Astrocyte (in vitro differentiated cells and primary cell): ENCODE results near the gene DENND2A. TPM values are rescaled to one million over a fixed set of nuclear protein-coding genes. Genes with fewer than 3 reads are reported as not detected.

Experiments
- DNase-seq: peaks from one replicate; pipeline ENCODE4 v3.0.0-alpha.2; 2010; ENCODE audit warnings: low read depth
- FAIRE-seq: peaks from 2 replicates; lab custom pipeline; 2011; peaks lifted over from hg19 to GRCh38; lab: Jason Lieb, UNC
- H2AFZ ChIP-seq: 2 replicates; pipeline ENCODE4 v1.6.0; 2012; ENCODE audit warnings: low read depth, low read length, inconsistent platforms
- H3K27ac ChIP-seq: 2 replicates; pipeline ENCODE4 v1.5.1; 2011; ENCODE audit warnings: low read depth, low read length, inconsistent platforms
- H3K27me3 ChIP-seq: 2 replicates; pipeline ENCODE4 v1.6.0; 2011; ENCODE audit warnings: low read length, inconsistent platforms; ENCODE audit not compliant: insufficient read depth
- H3K36me3 ChIP-seq: 2 replicates; pipeline ENCODE4 v1.5.1; 2011; ENCODE audit warnings: low read length, inconsistent platforms; ENCODE audit not compliant: insufficient read depth
- H3K4me1 ChIP-seq: 2 replicates; pipeline ENCODE4 v1.5.1; 2011; ENCODE audit warnings: low read length, inconsistent platforms; ENCODE audit not compliant: insufficient read depth
- H3K4me2 ChIP-seq: 2 replicates; pipeline ENCODE4 v1.6.0; 2012; ENCODE audit warnings: low read length, inconsistent platforms
- H3K4me3 ChIP-seq: 2 replicates; pipeline ENCODE4 v1.5.1; 2011; ENCODE audit warnings: low read depth, mild to moderate bottlenecking, low read length, inconsistent platforms; ENCODE audit not compliant: insufficient read depth
- H3K79me2 ChIP-seq: 2 replicates; pipeline ENCODE4 v1.6.0; 2012; ENCODE audit warnings: mild to moderate bottlenecking, low read length, inconsistent platforms; ENCODE audit not compliant: insufficient read depth
- H3K9ac ChIP-seq: 2 replicates; pipeline ENCODE4 v1.6.0; 2012; ENCODE audit warnings: mild to moderate bottlenecking, low read length, inconsistent platforms
- H3K9me3 ChIP-seq: 2 replicates; pipeline ENCODE4 v1.5.1; 2012; ENCODE audit warnings: low read depth, mild to moderate bottlenecking, low read length, inconsistent platforms; ENCODE audit not compliant: insufficient read depth
- H4K20me1 ChIP-seq: 2 replicates; pipeline ENCODE4 v1.6.0; 2012; ENCODE audit warnings: low read length, inconsistent platforms; ENCODE audit not compliant: insufficient read depth
- H3K27ac Mint-ChIP-seq: one replicate; pipeline ENCODE4 v1.8.0; 2021; ENCODE audit warnings: mild to moderate bottlenecking, mixed read lengths; ENCODE audit not compliant: unreplicated experiment
- H3K27me3 Mint-ChIP-seq: one replicate; pipeline ENCODE4 v1.8.0; 2021; ENCODE audit warnings: low read depth, mixed read lengths; ENCODE audit not compliant: unreplicated experiment
- H3K36me3 Mint-ChIP-seq: one replicate; pipeline ENCODE4 v1.8.0; 2021; ENCODE audit warnings: low read depth, mixed read lengths; ENCODE audit not compliant: unreplicated experiment
- H3K4me1 Mint-ChIP-seq: one replicate; pipeline ENCODE4 v1.8.0; 2021; ENCODE audit warnings: low read depth, mixed read lengths; ENCODE audit not compliant: unreplicated experiment
- H3K4me3 Mint-ChIP-seq: one replicate; pipeline ENCODE4 v1.8.0; 2021; ENCODE audit warnings: mild to moderate bottlenecking, moderate library complexity, mixed read lengths; ENCODE audit not compliant: unreplicated experiment
- H3K9me3 Mint-ChIP-seq: one replicate; pipeline ENCODE4 v1.8.0; 2021; ENCODE audit warnings: mild to moderate bottlenecking, mixed read lengths; ENCODE audit not compliant: unreplicated experiment
- EZH2 ChIP-seq: IDR thresholded peaks from 2 replicates; pipeline ENCODE4 v1.6.1; 2012; ENCODE audit warnings: mild to moderate bottlenecking, low read length, inconsistent platforms; ENCODE audit not compliant: insufficient read depth
- total RNA-seq: library from RNA; stranded (reverse); gene quantifications from 2 replicates; pipeline ENCODE4 v1.2.1, GENCODE V29; 2021
- TF ChIP-seq, protein P1 (sequence below): IDR thresholded peaks from 2 replicates; pipeline ENCODE4 v1.5.1; 2011; ENCODE audit warnings: low read depth, mild to moderate bottlenecking, inconsistent platforms, low read length, moderate library complexity; ENCODE audit not compliant: insufficient read depth

DENND2A gene
- total RNA-seq, 1 donor from 2014 or later, result 42.1 TPM

- no peaks in the 10 kb centered on the region for H3K27me3 ChIP-seq
- FAIRE-seq (no peak), DNase-seq (no peak)
- H3K27ac ChIP-seq, result no peak overlapping the region
- H3K4me2 ChIP-seq, result no peak overlapping the region
- H3K79me2 ChIP-seq, result peaks cover 5% of the 10 kb centered on the region
- H3K36me3 ChIP-seq, result no peaks in the 10 kb centered on the region
- Mint-ChIP-seq H3K27me3 (no peaks in the 10 kb centered on the region), H3K36me3 (peaks cover 4% of the 10 kb centered on the region), H3K4me3 (no peak overlapping the region), H3K27ac (no peak overlapping the region), H3K4me1 (peaks cover 10% of the 10 kb centered on the region), H3K9me3 (no peaks in the 10 kb centered on the region)
- TF ChIP-seq, protein P1, sequence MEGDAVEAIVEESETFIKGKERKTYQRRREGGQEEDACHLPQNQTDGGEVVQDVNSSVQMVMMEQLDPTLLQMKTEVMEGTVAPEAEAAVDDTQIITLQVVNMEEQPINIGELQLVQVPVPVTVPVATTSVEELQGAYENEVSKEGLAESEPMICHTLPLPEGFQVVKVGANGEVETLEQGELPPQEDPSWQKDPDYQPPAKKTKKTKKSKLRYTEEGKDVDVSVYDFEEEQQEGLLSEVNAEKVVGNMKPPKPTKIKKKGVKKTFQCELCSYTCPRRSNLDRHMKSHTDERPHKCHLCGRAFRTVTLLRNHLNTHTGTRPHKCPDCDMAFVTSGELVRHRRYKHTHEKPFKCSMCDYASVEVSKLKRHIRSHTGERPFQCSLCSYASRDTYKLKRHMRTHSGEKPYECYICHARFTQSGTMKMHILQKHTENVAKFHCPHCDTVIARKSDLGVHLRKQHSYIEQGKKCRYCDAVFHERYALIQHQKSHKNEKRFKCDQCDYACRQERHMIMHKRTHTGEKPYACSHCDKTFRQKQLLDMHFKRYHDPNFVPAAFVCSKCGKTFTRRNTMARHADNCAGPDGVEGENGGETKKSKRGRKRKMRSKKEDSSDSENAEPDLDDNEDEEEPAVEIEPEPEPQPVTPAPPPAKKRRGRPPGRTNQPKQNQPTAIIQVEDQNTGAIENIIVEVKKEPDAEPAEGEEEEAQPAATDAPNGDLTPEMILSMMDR, result no peak
- no peak for TF ChIP-seq EZH2
- no peaks in the 10 kb centered on the region for H4K20me1 ChIP-seq
- no peak overlapping the region for H3K4me3 ChIP-seq
- peaks cover 7% of the 10 kb centered on the region for H3K4me1 ChIP-seq
- H3K9me3 ChIP-seq, result no peaks in the 10 kb centered on the region
- no peak overlapping the region for H3K9ac ChIP-seq
- no peak overlapping the region for H2AFZ ChIP-seq
Observed at GRCh38 chr7:140616328-140616727, 24.3 kb downstream of the DENND2A start.

DNA sequence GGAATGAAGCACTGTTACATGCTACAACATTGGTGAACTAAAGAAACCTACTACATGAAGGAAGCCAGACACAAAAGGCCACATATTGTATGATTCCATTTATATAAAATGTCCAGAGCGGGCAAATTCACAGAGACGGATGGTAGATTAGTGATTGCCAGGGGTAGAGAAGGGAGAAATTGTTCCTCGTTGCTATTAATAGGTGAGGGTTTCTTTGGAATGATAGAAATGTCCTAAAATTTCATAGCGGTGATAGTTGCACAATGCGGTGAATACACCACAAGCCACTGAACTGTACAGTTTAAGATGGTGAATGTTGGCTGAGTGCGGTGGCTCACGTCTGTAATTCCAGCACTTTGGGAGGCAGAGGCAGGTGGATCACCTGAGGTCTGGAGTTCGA lies 29.0 kb downstream of the DENND2A start:
- no peak overlapping the region for H3K4me3 ChIP-seq
- H3K36me3 Mint-ChIP-seq, result peaks cover 6% of the 10 kb centered on the region
- peaks cover 34% of the 10 kb centered on the region for H3K4me1 ChIP-seq
- no peaks in the 10 kb centered on the region for H3K27me3 ChIP-seq
- FAIRE-seq (no peak), DNase-seq (peak; percentile 85)
- no peak overlapping the region for H3K27ac Mint-ChIP-seq
- no peak overlapping the region for H3K9ac ChIP-seq
- no peak overlapping the region for H3K4me2 ChIP-seq
- no peaks in the 10 kb centered on the region for H3K36me3 ChIP-seq
- no peaks in the 10 kb centered on the region for H3K9me3 Mint-ChIP-seq
- TF ChIP-seq EZH2, result no peak
- TF ChIP-seq, protein P1, result no peak
- no peaks in the 10 kb centered on the region for H4K20me1 ChIP-seq
- H3K27ac ChIP-seq, result no peak overlapping the region
- no peaks in the 10 kb centered on the region for H3K9me3 ChIP-seq
- H3K4me3 Mint-ChIP-seq, result no peak overlapping the region
- H2AFZ ChIP-seq, result no peak overlapping the region
- peaks cover 5% of the 10 kb centered on the region for H3K79me2 ChIP-seq
- peaks cover 9% of the 10 kb centered on the region for H3K4me1 Mint-ChIP-seq
- H3K27me3 Mint-ChIP-seq, result no peaks in the 10 kb centered on the region
